GM12865 (cell line): ENCODE measurements around the gene WNT9A.

Experiments
- DNase-seq: peaks from one replicate; pipeline ENCODE4 v3.0.0; 2010; ENCODE audit warnings: low read depth
- H3K4me3 ChIP-seq: 2 replicates; pipeline ENCODE4 v1.5.1; 2011; ENCODE audit warnings: mild to moderate bottlenecking, low read depth, low read length, control low read depth
- TF ChIP-seq, protein P1 (sequence below): IDR thresholded peaks from 2 replicates; pipeline ENCODE4 v1.5.1; 2011; ENCODE audit warnings: low read length, control low read depth, low read depth, inconsistent platforms; ENCODE audit not compliant: insufficient read depth; ENCODE audit errors: missing control alignments

WNT9A gene

DNA sequence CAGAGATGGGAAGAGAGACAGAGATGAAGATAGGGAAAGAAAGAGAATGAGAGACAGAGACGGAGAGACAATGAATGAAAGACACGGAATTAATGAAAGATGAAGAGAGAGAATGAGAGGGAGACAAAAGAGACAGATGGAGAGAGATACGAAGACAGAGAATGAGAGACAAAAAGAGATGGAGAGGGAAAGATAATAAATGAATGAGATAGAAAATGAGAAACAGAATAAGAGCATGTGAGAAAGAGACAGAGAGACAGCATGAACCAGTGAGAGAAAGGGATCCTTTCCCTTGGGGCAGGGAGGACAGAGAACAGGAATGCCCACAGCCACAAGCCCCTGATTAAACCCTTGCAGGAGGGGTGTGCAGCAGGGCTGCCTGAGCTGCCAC lies 5.3 kb upstream of the WNT9A start:
- H3K4me3 ChIP-seq: no peak overlapping the region
- TF ChIP-seq, protein P1, sequence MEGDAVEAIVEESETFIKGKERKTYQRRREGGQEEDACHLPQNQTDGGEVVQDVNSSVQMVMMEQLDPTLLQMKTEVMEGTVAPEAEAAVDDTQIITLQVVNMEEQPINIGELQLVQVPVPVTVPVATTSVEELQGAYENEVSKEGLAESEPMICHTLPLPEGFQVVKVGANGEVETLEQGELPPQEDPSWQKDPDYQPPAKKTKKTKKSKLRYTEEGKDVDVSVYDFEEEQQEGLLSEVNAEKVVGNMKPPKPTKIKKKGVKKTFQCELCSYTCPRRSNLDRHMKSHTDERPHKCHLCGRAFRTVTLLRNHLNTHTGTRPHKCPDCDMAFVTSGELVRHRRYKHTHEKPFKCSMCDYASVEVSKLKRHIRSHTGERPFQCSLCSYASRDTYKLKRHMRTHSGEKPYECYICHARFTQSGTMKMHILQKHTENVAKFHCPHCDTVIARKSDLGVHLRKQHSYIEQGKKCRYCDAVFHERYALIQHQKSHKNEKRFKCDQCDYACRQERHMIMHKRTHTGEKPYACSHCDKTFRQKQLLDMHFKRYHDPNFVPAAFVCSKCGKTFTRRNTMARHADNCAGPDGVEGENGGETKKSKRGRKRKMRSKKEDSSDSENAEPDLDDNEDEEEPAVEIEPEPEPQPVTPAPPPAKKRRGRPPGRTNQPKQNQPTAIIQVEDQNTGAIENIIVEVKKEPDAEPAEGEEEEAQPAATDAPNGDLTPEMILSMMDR: no peak
- DNase-seq: no peak

DNA sequence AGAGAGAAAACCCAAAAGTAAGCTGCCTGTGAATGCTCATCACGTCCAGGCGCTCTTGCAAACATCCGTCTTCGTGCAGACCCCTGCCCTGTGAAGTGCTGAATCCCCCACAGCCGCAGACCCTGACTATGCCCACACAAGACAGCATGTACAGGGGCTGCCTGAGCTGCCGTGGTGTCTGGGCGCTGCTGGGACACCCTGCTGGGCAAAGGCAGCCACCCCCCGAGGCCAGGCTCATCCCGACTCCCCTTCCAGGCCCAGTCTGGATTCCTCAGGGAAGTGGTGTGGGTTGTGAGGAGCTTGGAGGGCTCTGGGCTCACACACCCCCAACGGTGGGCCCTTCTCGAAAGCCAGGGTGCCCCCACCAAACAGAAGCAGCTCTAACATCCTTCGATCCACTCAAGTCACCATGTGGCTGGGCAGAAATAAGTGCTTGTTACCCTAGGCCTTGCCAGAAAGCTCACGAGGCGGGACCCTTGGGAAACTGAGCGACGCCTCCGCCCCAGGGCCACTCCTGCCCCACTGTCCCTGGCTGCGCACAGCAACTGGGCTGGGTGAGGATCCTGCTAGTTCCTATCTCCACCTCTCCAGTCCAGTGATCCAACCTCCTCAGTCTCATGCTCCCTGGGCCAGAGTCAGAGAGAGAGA lies 4.8 kb upstream of the WNT9A start:
- DNase-seq: no peak
- no peak overlapping the region for H3K4me3 ChIP-seq
- TF ChIP-seq, protein P1: no peak

GRCh38 chr1:227951624-227952373 lies 4.1 kb upstream of the WNT9A start:
- DNase-seq: no peak
- TF ChIP-seq, protein P1: no peak
- no peak overlapping the region for H3K4me3 ChIP-seq

DNA sequence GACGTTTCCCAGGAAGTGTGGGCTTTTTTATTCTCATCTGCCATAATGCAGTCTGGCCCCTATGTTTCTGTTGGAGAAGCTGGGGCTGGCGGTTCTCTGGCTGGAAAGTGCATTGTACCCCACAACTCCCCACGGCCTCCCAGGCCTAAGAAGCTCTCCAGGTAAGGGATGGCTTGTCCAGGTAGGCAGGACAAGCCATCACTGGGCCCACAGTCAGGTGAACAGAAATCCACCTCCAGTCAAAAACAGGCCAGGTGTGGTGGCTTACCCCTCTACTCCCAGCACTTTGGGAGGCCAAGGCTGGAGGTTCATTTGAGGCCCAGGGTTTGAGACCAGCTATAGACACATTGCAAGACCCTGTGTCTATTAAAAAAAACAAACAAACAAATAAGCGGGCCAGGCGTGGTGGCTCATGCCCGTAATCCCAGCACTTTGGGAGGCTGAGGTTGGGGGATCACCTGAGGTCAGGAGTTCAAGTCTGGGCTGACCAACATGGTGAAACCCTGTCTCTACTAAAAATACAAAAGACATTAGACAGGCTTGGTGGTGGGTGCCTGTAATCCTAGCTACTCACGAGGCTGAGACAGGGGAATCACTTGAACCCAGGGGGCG lies 3.1 kb upstream of the WNT9A start:
- H3K4me3 ChIP-seq: no peak overlapping the region
- TF ChIP-seq, protein P1: no peak
- no peak for DNase-seq

- no peak for DNase-seq
- TF ChIP-seq, protein P1: no peak
- no peak overlapping the region for H3K4me3 ChIP-seq
Observed at GRCh38 chr1:227949954-227950734, 2.4 kb upstream of the WNT9A start.

- H3K4me3 ChIP-seq: no peak overlapping the region
- DNase-seq: no peak
- TF ChIP-seq, protein P1: no peak
Observed at GRCh38 chr1:227949341-227949921, 1.7 kb upstream of the WNT9A start.
